Islet of Langerhans (tissue), 1 donor: ENCODE data around the gene KANSL1.

Experiments used
- FAIRE-seq: peaks from one replicate; lab custom pipeline; 2011; peaks lifted over from hg19 to GRCh38; lab: Jason Lieb, UNC

KANSL1 gene

GRCh38 chr17:45997166-45997565 is 196.1 kb downstream of the KANSL1 start:
- FAIRE-seq, result no peak

- FAIRE-seq, result no peak
Measured at GRCh38 chr17:45996282-45996937, 196.8 kb downstream of the KANSL1 start.

GRCh38 chr17:45995627-45996270 is 197.5 kb downstream of the KANSL1 start:
- FAIRE-seq, result no peak

GRCh38 chr17:45994987-45995386 is 198.2 kb downstream of the KANSL1 start:
- no peak for FAIRE-seq

- no peak for FAIRE-seq
Measured at GRCh38 chr17:45993962-45994627, 199.1 kb downstream of the KANSL1 start.

- FAIRE-seq, result no peak
Measured at GRCh38 chr17:45992904-45993303, 200.3 kb downstream of the KANSL1 start.

GRCh38 chr17:45992175-45992574 is 201.1 kb downstream of the KANSL1 start:
- no peak for FAIRE-seq

- FAIRE-seq, result no peak
Measured at GRCh38 chr17:45991341-45991740, 201.9 kb downstream of the KANSL1 start.

GRCh38 chr17:45990886-45991285 is 202.3 kb downstream of the KANSL1 start:
- FAIRE-seq, result no peak

GRCh38 chr17:45989759-45990158 is 203.5 kb downstream of the KANSL1 start:
- no peak for FAIRE-seq

GRCh38 chr17:45987706-45988105 is 205.5 kb downstream of the KANSL1 start:
- no peak for FAIRE-seq

- no peak for FAIRE-seq
Measured at GRCh38 chr17:45986056-45986455, 207.2 kb downstream of the KANSL1 start.

GRCh38 chr17:45985447-45985846 is 207.8 kb downstream of the KANSL1 start:
- no peak for FAIRE-seq

- FAIRE-seq, result no peak
Measured at GRCh38 chr17:45984368-45984767, 208.9 kb downstream of the KANSL1 start.

- no peak for FAIRE-seq
Measured at GRCh38 chr17:45983614-45984310, 209.5 kb downstream of the KANSL1 start.

GRCh38 chr17:45982791-45983613 is 210.2 kb downstream of the KANSL1 start:
- FAIRE-seq, result no peak

GRCh38 chr17:45981306-45981705 is 211.9 kb downstream of the KANSL1 start:
- no peak for FAIRE-seq

GRCh38 chr17:45980855-45981254 is 212.4 kb downstream of the KANSL1 start:
- no peak for FAIRE-seq
